Bronchial epithelial cell (primary cell): ENCODE results near the gene SEMA4C. TPM values are rescaled to one million over a fixed set of nuclear protein-coding genes. Genes with fewer than 3 reads are reported as not detected.

Experiments
- DNase-seq: peaks from one replicate; pipeline ENCODE4 v3.0.0-alpha.2; 2010; ENCODE audit warnings: low read depth
- FAIRE-seq: peaks from 2 replicates; lab custom pipeline; 2011; peaks lifted over from hg19 to GRCh38; lab: Jason Lieb, UNC
- H3K27me3 ChIP-seq: 2 replicates; pipeline ENCODE4 v1.5.1; 2011; ENCODE audit warnings: low read length; ENCODE audit not compliant: control insufficient read depth, insufficient read depth
- H3K36me3 ChIP-seq: 2 replicates; pipeline ENCODE4 v1.5.1; 2011; ENCODE audit warnings: low read length; ENCODE audit not compliant: control insufficient read depth, insufficient read depth
- H3K4me3 ChIP-seq: 2 replicates; pipeline ENCODE4 v1.5.1; 2011; ENCODE audit warnings: mild to moderate bottlenecking, low read depth, low read length, control low read depth
- total RNA-seq: library from RNA; depleted of rRNA; stranded (reverse); fragments of >200 nt; gene quantifications from 2 replicates; pipeline ENCODE4 v1.2.1, GENCODE V29; 2014
- TF ChIP-seq, protein P1 (sequence below): IDR thresholded peaks from 2 replicates; pipeline ENCODE4 v1.5.1; 2011; ENCODE audit warnings: mild to moderate bottlenecking, moderate library complexity, low read length, control low read depth, inconsistent platforms; ENCODE audit not compliant: insufficient read depth, severe bottlenecking

SEMA4C gene
- total RNA-seq, 1 donor from 2014 or later: 8.2 TPM

DNA sequence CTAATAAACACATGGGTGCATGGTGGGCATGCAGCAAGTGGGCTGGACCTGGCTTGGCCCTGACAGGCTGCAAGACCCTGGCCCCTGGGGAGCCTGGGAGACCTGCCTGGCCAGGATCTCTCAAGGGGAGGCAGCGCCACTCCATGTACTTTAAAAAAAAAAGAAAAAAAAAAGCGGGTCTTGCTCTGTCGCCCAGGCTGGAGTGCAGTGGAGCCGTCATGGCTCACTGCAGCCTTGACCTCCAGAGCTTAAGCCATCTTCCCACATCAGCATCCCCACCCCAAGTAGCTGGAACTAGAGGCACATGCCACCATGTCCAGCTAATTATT lies 29.5 kb upstream of the SEMA4C start:
- H3K27me3 ChIP-seq: no peaks in the 10 kb centered on the region
- no peak for FAIRE-seq
- no peaks in the 10 kb centered on the region for H3K36me3 ChIP-seq
- TF ChIP-seq, protein P1, sequence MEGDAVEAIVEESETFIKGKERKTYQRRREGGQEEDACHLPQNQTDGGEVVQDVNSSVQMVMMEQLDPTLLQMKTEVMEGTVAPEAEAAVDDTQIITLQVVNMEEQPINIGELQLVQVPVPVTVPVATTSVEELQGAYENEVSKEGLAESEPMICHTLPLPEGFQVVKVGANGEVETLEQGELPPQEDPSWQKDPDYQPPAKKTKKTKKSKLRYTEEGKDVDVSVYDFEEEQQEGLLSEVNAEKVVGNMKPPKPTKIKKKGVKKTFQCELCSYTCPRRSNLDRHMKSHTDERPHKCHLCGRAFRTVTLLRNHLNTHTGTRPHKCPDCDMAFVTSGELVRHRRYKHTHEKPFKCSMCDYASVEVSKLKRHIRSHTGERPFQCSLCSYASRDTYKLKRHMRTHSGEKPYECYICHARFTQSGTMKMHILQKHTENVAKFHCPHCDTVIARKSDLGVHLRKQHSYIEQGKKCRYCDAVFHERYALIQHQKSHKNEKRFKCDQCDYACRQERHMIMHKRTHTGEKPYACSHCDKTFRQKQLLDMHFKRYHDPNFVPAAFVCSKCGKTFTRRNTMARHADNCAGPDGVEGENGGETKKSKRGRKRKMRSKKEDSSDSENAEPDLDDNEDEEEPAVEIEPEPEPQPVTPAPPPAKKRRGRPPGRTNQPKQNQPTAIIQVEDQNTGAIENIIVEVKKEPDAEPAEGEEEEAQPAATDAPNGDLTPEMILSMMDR: no peak
- H3K4me3 ChIP-seq: no peak overlapping the region
- DNase-seq: no peak

DNA sequence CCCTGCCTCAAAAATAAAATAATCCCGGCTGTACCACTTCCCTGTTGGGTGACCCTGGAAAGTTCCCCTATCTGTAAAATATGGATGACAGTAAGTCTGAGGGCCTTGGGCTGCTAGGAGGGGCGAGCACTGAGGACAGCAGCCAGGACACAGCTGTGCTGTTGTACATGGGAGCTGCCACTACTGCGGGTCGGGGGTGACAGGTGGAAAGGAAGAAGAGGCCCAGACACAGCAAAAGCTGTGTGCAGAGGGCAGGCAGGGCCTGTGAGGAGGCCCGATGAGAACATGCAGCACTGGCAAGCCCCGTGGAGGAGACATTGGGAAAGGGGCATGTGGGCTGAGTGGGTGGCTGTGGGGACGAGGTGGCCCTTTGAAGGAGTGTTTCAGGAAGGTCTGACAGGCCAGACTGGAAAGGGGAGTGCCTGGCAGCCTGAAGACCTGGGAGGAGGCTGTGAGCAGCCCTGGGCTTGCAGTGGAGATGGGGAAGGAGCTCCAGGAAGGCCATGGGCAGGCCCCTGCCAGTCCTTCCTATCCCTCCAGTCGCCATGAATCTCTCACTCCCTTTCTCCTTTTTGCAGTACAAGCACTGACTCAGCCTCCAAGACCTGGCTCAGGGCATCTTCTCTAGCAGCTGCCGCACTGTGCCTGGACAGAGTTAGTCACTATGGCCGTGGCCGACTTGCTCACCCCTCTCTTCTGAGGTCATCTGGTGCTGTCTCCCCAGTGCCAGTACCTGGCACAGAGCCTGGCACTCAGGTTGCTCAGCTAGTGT lies 28.9 kb upstream of the SEMA4C start:
- TF ChIP-seq, protein P1: no peak
- DNase-seq (peak; percentile 87), FAIRE-seq (peak; percentile 95)
- no peak overlapping the region for H3K4me3 ChIP-seq
- H3K36me3 ChIP-seq: no peaks in the 10 kb centered on the region
- no peaks in the 10 kb centered on the region for H3K27me3 ChIP-seq

- no peak for DNase-seq
- FAIRE-seq: no peak
Observed at GRCh38 chr2:96898135-96898505, 28.2 kb upstream of the SEMA4C start.

DNA sequence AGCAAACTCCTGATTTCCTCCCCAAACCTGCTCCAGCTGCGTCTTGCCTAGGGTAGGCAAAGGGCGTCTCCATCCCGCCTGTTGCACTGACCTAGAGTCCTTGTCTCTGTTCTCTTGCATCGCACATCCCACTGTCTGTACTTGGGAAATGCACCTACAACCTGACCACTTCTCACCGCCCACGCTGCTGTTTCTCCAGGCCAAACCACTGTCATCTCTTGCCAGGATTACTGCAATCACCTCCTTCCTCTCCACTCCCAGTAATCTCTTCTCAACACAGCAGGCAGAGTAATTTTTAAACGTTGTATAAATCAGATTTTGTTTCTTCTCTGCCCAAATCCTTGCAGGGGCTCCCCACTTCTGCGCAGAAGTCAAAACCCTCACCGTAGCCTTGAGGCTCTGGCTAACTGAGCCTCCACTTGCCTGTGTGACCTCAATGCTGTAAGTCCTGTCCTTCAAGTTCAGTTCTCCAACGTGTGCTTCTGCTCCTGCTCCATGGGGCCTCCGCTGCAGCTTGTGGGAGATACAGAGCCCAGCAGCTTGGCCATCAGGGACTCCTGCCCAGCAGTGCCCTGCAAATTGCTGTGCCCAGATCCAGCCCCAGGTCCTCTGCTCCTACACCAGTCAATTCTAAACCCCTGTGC lies 27.7 kb upstream of the SEMA4C start:
- peak; percentile 57 for DNase-seq
- TF ChIP-seq, protein P1: no peak
- H3K27me3 ChIP-seq: no peaks in the 10 kb centered on the region
- FAIRE-seq: no peak
- no peaks in the 10 kb centered on the region for H3K36me3 ChIP-seq
- H3K4me3 ChIP-seq: no peak overlapping the region

More at GRCh38 chr2:96898135-96898505, 28.2 kb upstream of the SEMA4C start:
- no peaks in the 10 kb centered on the region for H3K27me3 ChIP-seq
- no peaks in the 10 kb centered on the region for H3K36me3 ChIP-seq
- H3K4me3 ChIP-seq: no peak overlapping the region
- TF ChIP-seq, protein P1: no peak

GRCh38 chr2:96895746-96896651 lies 26.1 kb upstream of the SEMA4C start:
- TF ChIP-seq, protein P1: no peak
- no peaks in the 10 kb centered on the region for H3K27me3 ChIP-seq
- H3K4me3 ChIP-seq: no peak overlapping the region
- peak; percentile 68 for DNase-seq
- no peak for FAIRE-seq
- no peaks in the 10 kb centered on the region for H3K36me3 ChIP-seq
